ENCODE data around the gene KCNT2.

DNA sequence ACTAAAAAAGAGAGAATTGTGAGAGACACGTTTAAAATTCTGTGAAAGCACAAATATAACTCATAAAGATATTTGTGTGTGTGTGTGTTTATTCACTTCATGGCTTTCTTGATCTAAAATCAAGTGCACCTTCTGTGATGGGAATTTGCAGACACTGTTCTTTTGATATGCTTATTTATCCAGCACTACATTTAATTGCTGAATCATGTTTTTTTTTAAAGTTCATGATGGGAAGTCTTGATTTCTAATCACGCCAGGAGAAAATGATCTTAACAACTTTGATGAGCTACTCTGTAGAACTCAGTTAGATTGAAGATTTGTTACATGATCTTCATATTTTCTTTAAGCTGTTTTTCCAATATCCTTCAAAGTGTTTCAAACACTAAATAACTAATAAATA lies 35.0 kb downstream of the KCNT2 start:
- TF ChIP-seq, protein P1, sequence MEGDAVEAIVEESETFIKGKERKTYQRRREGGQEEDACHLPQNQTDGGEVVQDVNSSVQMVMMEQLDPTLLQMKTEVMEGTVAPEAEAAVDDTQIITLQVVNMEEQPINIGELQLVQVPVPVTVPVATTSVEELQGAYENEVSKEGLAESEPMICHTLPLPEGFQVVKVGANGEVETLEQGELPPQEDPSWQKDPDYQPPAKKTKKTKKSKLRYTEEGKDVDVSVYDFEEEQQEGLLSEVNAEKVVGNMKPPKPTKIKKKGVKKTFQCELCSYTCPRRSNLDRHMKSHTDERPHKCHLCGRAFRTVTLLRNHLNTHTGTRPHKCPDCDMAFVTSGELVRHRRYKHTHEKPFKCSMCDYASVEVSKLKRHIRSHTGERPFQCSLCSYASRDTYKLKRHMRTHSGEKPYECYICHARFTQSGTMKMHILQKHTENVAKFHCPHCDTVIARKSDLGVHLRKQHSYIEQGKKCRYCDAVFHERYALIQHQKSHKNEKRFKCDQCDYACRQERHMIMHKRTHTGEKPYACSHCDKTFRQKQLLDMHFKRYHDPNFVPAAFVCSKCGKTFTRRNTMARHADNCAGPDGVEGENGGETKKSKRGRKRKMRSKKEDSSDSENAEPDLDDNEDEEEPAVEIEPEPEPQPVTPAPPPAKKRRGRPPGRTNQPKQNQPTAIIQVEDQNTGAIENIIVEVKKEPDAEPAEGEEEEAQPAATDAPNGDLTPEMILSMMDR (IDR thresholded peaks at IDR 0.05) = no peak
- TF ChIP-seq POLR2A (IDR thresholded peaks at IDR 0.05) = no peak

All from heart left ventricle (tissue), 13 donors.